HepG2 (cell line): Measurements from ENCODE around the gene PRKAG1. TPM values are rescaled to one million over a fixed set of nuclear protein-coding genes. Genes with fewer than 3 reads are reported as not detected.

Experiments
- ARNT2 ChIP-seq: sonication (generic); formaldehyde crosslinking; IDR thresholded peaks from 2 replicates; pipeline ENCODE4 v1.8.0; 2022; ENCODE audit warnings: mild to moderate bottlenecking, low read depth, missing genetic modification reagents, moderate library complexity
- BORCS8-MEF2B ChIP-seq: sonication (generic); formaldehyde crosslinking; IDR thresholded peaks from 2 replicates; pipeline ENCODE4 v1.8.0; 2022; ENCODE audit warnings: mild to moderate bottlenecking, missing genetic modification reagents
- DR1 ChIP-seq: sonication (generic); formaldehyde crosslinking; IDR thresholded peaks from 2 replicates; pipeline ENCODE4 v1.8.0; 2021; ENCODE audit warnings: mild to moderate bottlenecking, missing genetic modification reagents, inconsistent platforms
- HMGA1 ChIP-seq: sonication (generic); formaldehyde crosslinking; conservative IDR thresholded peaks from 2 replicates; pipeline ENCODE4 v1.4.0; 2020; ENCODE audit warnings: missing genetic modification reagents
- NR2F1 ChIP-seq, 2 experiments: fragments of 450-650 bp in 1 of 2; formaldehyde crosslinking in 1 of 2; IDR thresholded peaks; 2 replicates each; pipeline versions ENCODE4 v1.5.0 to v1.6.1; 2016 to 2020; ENCODE audit warnings: mild to moderate bottlenecking in 1 of 2, missing compliant biosample characterization in 1 of 2, missing genetic modification reagents in 1 of 2, moderate library complexity in 1 of 2
- SMAD3 ChIP-seq: sonication (generic); formaldehyde crosslinking; IDR thresholded peaks from 2 replicates; pipeline ENCODE4 v1.4.0; 2020; ENCODE audit warnings: missing genetic modification reagents
- SP2 ChIP-seq: sonication (generic); formaldehyde crosslinking; IDR thresholded peaks from 2 replicates; pipeline ENCODE4 v1.5.1; 2020; ENCODE audit warnings: mild to moderate bottlenecking, missing genetic modification reagents
- TP53 ChIP-seq: sonication (generic); formaldehyde crosslinking; conservative IDR thresholded peaks from 2 replicates; pipeline ENCODE4 v1.4.0; 2020; ENCODE audit warnings: missing genetic modification reagents
- XBP1 ChIP-seq: sonication (generic); formaldehyde crosslinking; IDR thresholded peaks from 2 replicates; pipeline ENCODE4 v1.5.0; 2020; ENCODE audit warnings: missing genetic modification reagents
- ZBTB1 ChIP-seq: sonication (generic); formaldehyde crosslinking; IDR thresholded peaks from 2 replicates; pipeline ENCODE4 v1.4.0; 2020; ENCODE audit warnings: missing genetic modification reagents, borderline replicate concordance
- ZBTB42 ChIP-seq: sonication (generic); formaldehyde crosslinking; IDR thresholded peaks from 2 replicates; pipeline ENCODE4 v1.5.0; 2020; ENCODE audit warnings: mild to moderate bottlenecking, missing genetic modification reagents
- ZBTB49 ChIP-seq: sonication (generic); formaldehyde crosslinking; IDR thresholded peaks from 2 replicates; pipeline ENCODE4 v1.4.0; 2020; ENCODE audit warnings: missing genetic modification reagents, borderline replicate concordance
- ZFP1 ChIP-seq: IDR thresholded peaks from 2 replicates; pipeline ENCODE4 v1.6.1; 2016
- ZFP36L1 ChIP-seq: sonication (generic); formaldehyde crosslinking; IDR thresholded peaks from 2 replicates; pipeline ENCODE4 v1.8.0; 2022; ENCODE audit warnings: mild to moderate bottlenecking, missing genetic modification reagents, moderate library complexity
- ZNF160 ChIP-seq: sonication (generic); formaldehyde crosslinking; IDR thresholded peaks from 2 replicates; pipeline ENCODE4 v1.8.0; 2022; ENCODE audit warnings: mild to moderate bottlenecking, inconsistent platforms, missing genetic modification reagents
- ZNF780A ChIP-seq: sonication (generic); formaldehyde crosslinking; IDR thresholded peaks from 2 replicates; pipeline ENCODE4 v1.8.0; 2022; ENCODE audit warnings: mild to moderate bottlenecking, missing genetic modification reagents, moderate library complexity
- polyA plus RNA-seq, 8 experiments: library from polyadenylated mRNA; depleted of rRNA in 3 of 8; stranded (reverse) in 7 of 8; unstranded in 1 of 8; fragments of >200 nt; fragmentation: Illumina TruSeq in 4 of 8; extraction: Trizol in 4 of 8; gene quantifications; 2 replicates each; pipeline versions ENCODE4 v1.2.1 to v1.2.3, GENCODE V29; 2011 to 2016; ENCODE audit warnings: low read depth in 4 of 8, missing spikeins in 1 of 8, mixed read lengths in 1 of 8; ENCODE audit not compliant: insufficient read depth in 1 of 8
- total RNA-seq, 5 experiments: library from RNA; depleted of rRNA; stranded (reverse); fragments of >200 nt; fragmentation: Illumina TruSeq; extraction: Trizol; gene quantifications; 2 replicates each; pipeline ENCODE4 v1.2.3, GENCODE V29; 2016; ENCODE audit warnings: low read depth in 1 of 5
- TF ChIP-seq, protein P1 (sequence below): sonication (generic); formaldehyde crosslinking; IDR thresholded peaks from 2 replicates; pipeline ENCODE4 v1.4.0; 2020; ENCODE audit warnings: mild to moderate bottlenecking, missing genetic modification reagents
- TF ChIP-seq, protein P2 (sequence below): sonication (generic); formaldehyde crosslinking; IDR thresholded peaks from 2 replicates; pipeline ENCODE4 v1.4.0; 2020; ENCODE audit warnings: missing genetic modification reagents
- TF ChIP-seq, protein P3 (sequence below), 2 experiments: fragments of 450-650 bp in 1 of 2; sonication (generic) in 1 of 2; formaldehyde crosslinking; IDR thresholded peaks; 2 replicates each; pipeline versions ENCODE4 v1.5.0 to v1.8.0; 2020 to 2022; ENCODE audit warnings: mild to moderate bottlenecking in 1 of 2, missing genetic modification reagents in 1 of 2
- TF ChIP-seq, protein P4 (sequence below): sonication (generic); formaldehyde crosslinking; conservative IDR thresholded peaks from 2 replicates; pipeline ENCODE4 v1.4.0; 2020; ENCODE audit warnings: missing genetic modification reagents

Gene PRKAG1
- total and polyA plus RNA-seq, 2 of the 13 experiments (the other 11 are each of a cell fraction or from before 2014, with no cell fraction given): 26.1 to 32.8 TPM

DNA sequence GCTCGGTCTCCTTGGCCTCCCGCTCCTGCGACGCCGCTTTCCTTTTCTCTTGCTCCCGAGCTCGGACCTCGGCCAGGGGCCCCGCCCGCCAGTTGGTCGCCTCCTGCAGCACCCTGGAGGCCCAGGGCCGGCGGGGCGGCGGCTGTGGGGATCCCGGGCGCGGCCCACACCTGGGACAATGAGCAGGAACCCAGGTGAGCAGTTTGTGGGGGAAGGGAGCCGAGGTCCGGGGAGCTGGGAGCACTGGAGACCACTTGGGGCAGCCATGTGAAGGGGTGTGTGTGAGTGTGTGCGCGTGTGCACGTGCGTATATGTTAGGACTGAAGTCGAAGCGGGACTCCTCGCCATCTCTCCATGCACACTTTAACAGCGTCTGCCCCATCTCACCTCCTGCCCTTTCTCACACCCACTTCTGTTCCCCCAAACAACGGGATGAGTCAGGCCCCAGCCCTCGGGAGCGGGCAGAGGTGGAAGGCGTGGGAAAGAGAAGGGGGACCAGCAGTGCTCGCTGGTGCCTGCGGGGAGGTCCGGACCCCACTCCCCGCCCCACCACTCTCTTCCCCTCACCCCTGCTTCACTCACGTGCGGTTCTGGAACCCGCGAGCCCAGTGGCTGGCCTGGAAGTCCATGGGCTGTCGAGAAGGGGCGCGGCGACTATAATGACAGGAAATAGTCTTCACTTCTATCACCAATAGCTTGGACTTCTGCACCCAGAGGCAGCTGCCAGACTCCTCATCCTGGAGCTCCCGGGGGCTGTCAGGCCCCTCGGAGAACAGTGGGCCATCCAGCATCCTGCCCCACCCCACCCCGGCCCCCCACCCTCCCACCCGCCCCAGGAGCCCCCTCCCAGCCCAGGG, 19.9 kb downstream of the PRKAG1 start (continued):
- TF ChIP-seq, protein P1, sequence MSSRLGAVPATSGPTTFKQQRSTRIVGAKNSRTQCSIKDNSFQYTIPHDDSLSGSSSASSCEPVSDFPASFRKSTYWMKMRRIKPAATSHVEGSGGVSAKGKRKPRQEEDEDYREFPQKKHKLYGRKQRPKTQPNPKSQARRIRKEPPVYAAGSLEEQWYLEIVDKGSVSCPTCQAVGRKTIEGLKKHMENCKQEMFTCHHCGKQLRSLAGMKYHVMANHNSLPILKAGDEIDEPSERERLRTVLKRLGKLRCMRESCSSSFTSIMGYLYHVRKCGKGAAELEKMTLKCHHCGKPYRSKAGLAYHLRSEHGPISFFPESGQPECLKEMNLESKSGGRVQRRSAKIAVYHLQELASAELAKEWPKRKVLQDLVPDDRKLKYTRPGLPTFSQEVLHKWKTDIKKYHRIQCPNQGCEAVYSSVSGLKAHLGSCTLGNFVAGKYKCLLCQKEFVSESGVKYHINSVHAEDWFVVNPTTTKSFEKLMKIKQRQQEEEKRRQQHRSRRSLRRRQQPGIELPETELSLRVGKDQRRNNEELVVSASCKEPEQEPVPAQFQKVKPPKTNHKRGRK (CRISPR knock-in tag): no peak
- no peak for TF ChIP-seq NR2F1 (CRISPR knock-in tag; IDR thresholded peaks at IDR 0.05)
- no peak for TF ChIP-seq ZFP1
- TF ChIP-seq XBP1: no peak
- TF ChIP-seq, protein P2, sequence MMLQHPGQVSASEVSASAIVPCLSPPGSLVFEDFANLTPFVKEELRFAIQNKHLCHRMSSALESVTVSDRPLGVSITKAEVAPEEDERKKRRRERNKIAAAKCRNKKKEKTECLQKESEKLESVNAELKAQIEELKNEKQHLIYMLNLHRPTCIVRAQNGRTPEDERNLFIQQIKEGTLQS (CRISPR knock-in tag): 0 out of 2 replicates have a peak, but pooled peaks have one; percentile 4
- TF ChIP-seq SMAD3 (CRISPR knock-in tag): no peak
- TF ChIP-seq ZFP36L1 (CRISPR knock-in tag): peak; percentile 84
- TF ChIP-seq, protein P3, sequence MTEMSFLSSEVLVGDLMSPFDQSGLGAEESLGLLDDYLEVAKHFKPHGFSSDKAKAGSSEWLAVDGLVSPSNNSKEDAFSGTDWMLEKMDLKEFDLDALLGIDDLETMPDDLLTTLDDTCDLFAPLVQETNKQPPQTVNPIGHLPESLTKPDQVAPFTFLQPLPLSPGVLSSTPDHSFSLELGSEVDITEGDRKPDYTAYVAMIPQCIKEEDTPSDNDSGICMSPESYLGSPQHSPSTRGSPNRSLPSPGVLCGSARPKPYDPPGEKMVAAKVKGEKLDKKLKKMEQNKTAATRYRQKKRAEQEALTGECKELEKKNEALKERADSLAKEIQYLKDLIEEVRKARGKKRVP (CRISPR knock-in tag; IDR thresholded peaks at IDR 0.05): 0 out of 4 replicates have a peak, but pooled peaks of 1 of the 2 experiments have one; percentile 52
- TF ChIP-seq SP2: no peak; the same call in 1 of the 2 replicates
- TF ChIP-seq BORCS8-MEF2B (CRISPR knock-in tag): peak; percentile 57; the same call in 1 of the 2 replicates
- TF ChIP-seq ARNT2 (CRISPR knock-in tag): no peak; the same call in 1 of the 2 replicates
- TF ChIP-seq DR1 (CRISPR knock-in tag): peak; percentile 39; the same call in 1 of the 2 replicates
- 0 out of 2 replicates have a peak, but pooled peaks have one; percentile 20 for TF ChIP-seq ZNF160 (CRISPR knock-in tag)
- TF ChIP-seq ZBTB42: peak; percentile 65; the same call in 1 of the 2 replicates
- TF ChIP-seq ZBTB1: no peak
- TF ChIP-seq HMGA1: no peak
- TF ChIP-seq ZBTB49 (CRISPR knock-in tag): no peak
- TF ChIP-seq TP53 (CRISPR knock-in tag): peak; percentile 91; the same call in 1 of the 2 replicates
- TF ChIP-seq, protein P4, sequence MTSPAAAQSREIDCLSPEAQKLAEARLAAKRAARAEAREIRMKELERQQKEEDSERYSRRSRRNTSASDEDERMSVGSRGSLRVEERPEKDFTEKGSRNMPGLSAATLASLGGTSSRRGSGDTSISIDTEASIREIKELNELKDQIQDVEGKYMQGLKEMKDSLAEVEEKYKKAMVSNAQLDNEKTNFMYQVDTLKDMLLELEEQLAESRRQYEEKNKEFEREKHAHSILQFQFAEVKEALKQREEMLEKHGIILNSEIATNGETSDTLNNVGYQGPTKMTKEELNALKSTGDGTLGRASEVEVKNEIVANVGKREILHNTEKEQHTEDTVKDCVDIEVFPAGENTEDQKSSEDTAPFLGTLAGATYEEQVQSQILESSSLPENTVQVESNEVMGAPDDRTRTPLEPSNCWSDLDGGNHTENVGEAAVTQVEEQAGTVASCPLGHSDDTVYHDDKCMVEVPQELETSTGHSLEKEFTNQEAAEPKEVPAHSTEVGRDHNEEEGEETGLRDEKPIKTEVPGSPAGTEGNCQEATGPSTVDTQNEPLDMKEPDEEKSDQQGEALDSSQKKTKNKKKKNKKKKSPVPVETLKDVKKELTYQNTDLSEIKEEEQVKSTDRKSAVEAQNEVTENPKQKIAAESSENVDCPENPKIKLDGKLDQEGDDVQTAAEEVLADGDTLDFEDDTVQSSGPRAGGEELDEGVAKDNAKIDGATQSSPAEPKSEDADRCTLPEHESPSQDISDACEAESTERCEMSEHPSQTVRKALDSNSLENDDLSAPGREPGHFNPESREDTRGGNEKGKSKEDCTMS (CRISPR knock-in tag): no peak
- TF ChIP-seq ZNF780A (CRISPR knock-in tag): peak; percentile 57; the same call in 1 of the 2 replicates
